NCI-H2107 (cell line): ENCODE data around the gene NFYA.
"Not testable (repeated sequence)": the region's sequence is repeated elsewhere in the genome, so short reads cannot be mapped to it uniquely, and the experiment has no call there.

Experiments used
- DNase-seq: peaks from one replicate; lab custom pipeline; 2025; lab: John Stamatoyannopoulos, UW

Gene NFYA

GRCh38 chr6:41115027-41115426 lies 42.3 kb downstream of the NFYA start:
- not testable (repeated sequence) for DNase-seq

- no peak for DNase-seq
Observed at GRCh38 chr6:41119508-41119907, 46.7 kb downstream of the NFYA start.

- DNase-seq: no peak
Observed at GRCh38 chr6:41120058-41120457, 47.3 kb downstream of the NFYA start.

GRCh38 chr6:41122373-41122772 lies 49.6 kb downstream of the NFYA start:
- no peak for DNase-seq

- DNase-seq: no peak
Observed at GRCh38 chr6:41122918-41123317, 50.1 kb downstream of the NFYA start.

GRCh38 chr6:41125282-41125681 lies 52.5 kb downstream of the NFYA start:
- DNase-seq: no peak

- no peak for DNase-seq
Observed at GRCh38 chr6:41132254-41132653, 59.5 kb downstream of the NFYA start.

GRCh38 chr6:41135062-41135832 lies 62.5 kb downstream of the NFYA start:
- DNase-seq: no peak

GRCh38 chr6:41136911-41137310 lies 64.1 kb downstream of the NFYA start:
- no peak for DNase-seq

GRCh38 chr6:41147917-41148316 lies 75.1 kb downstream of the NFYA start:
- no peak for DNase-seq
